ENCODE measurements around the gene DKK1.
"Not testable (repeated sequence)": the region's sequence is repeated elsewhere in the genome, so short reads cannot be mapped to it uniquely, and the experiment has no call there.

Gene DKK1

DNA sequence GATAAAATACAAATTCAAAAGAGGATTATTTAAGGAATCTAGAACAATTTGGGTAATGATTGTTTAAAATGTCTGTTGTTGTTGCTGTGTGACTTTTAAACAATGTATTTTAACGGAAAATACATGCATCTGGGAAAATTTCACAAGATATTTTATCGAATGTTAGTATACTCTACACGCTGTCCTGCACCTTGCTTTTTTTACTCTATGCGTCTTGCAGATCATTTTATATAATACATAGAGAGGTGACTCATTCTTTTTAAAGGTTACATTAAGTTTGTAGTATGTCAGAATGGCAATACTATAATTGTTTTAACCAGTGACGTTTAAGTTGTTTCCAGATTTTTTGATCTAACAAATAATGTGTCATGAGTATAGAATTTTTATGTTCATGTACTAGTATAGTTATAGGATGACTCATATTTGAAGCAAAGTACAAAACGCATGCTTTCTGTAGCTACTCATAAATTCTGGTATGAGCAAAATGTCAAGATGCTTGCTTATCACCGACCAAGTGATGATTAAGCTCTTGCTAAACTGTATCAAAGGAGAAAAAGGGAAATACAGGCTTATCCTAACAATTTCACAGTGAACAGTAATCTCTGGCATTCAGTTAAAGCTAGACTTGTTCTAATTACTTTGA, 4.9 kb downstream of the DKK1 start:
- no peak for DNase-seq

DNA sequence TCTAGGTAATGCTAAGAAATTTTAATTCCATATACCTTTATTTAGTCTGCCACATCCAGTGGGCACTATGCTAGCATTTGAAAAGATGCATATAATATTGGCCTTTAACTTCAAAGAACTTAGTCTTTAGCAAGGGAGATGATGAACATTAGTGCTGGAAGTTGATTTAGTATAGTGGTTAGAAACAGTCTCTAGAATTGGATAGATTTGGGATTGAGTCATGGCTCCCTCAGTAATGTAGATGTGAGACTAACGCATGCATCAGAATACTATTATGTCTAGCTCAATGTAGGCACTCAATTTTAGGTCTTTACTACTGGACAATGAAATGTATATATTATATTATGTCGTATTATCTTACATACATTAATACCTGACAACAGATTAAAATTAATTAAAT, 5.8 kb downstream of the DKK1 start:
- DNase-seq = no peak

DNA sequence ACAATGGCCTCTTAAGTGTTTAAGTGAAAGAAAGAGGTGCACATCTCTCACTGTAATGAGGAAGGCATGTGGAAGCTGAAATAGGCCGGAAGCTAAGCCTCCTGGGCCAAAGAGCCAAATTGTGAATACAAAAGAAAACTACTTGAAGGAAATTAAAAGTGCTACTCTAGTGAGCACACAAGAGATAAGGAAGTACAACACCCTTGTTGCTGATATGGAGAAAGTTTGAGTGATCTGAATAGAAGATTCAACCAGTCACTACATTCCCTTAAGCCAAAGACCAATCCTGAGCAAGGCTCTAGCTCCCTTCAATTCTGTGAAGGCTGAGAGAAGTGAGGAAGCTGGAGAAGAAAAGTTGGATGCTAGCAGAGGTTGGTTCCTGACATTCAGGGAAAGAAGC, 8.2 kb downstream of the DKK1 start:
- no peak for DNase-seq

DNA sequence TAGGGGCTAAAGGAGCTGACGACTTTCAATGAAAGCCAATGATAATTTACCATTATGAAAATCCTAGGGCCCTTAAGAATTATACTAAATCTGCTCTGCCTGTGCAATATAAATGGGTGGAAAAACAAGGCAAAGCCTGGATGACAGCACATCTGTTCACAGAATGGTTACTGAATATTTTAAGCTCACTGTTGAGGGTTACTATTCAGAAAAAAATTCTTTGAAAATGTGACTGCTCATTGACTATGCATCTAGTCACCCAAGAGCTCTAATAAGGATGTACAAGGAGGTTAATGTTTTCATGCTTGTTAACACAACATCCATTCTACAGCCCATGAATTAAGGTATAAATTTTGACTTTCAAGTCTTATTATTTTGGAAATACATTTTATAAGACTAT, 8.9 kb downstream of the DKK1 start:
- no peak for DNase-seq

DNA sequence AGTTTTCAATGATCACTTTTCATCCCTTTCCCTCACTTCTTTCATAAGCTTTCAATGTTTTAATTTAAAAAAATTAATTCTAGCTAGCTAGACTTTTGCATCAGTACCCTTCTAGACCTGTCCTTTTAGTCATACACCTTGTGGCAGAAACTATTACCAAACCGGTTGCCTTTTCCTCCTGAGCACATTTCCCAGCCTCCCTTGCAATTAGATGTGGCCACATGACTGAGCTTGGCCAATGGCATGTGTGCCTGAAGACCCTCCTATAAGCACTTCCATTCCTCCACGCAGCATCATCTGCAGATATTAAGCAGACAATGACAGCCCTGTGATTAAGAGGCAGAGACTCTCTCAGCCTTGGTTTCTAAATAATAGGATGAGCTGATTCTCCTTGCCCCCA, 12.3 kb downstream of the DKK1 start:
- DNase-seq = no peak

DNA sequence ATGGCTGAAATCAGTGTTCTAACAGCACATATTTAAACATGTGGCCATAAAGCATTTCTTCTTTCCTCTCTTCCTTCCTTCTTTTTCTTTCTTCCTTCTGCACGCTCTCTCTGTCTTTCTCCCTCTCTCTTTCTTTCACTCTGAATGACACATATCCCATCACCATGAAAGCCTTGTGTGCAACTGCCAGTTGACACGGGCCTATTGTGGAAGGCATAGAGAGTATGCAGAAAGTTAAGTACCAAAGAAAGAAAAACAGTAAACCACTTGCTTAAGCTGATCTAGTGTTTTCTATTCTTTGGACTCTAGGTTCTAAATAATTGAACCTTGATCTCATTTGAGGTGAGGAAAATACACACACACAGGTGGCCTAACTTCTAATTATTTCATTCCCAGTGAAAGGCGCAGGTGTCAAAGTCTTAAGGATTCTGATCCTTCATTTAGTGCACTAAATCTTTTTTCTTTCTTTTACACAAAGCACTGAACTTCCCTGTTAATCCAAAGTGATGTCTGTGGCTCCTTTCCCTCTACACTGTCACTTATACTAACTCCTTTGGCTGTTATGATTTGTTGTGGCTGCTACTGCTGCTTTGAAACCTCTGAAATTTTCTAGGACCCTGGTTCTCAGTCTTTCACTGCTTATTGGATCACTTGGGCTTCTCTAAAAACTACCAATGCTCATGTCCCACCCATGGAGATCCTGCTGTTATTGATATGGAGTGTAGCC, 17.7 kb downstream of the DKK1 start:
- no peak for DNase-seq

DNA sequence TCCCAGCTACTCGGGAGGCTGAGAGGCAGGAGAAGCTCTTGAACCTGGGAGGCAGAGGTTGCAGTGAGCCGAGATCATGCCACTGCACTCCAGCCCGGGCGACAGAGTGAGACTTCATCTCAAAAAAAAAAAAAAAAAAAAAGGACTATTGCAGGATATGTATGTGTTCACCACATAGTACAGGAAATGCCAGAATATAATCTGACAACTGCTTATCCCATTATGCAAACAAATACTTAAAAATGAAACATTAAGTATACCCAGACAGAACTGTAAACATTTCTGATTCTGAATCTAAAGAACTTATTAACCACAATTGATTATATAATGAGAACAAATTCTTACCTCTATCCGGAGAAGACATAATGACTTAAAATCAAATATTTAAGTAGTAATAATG, 18.7 kb downstream of the DKK1 start:
- no peak for DNase-seq

DNA sequence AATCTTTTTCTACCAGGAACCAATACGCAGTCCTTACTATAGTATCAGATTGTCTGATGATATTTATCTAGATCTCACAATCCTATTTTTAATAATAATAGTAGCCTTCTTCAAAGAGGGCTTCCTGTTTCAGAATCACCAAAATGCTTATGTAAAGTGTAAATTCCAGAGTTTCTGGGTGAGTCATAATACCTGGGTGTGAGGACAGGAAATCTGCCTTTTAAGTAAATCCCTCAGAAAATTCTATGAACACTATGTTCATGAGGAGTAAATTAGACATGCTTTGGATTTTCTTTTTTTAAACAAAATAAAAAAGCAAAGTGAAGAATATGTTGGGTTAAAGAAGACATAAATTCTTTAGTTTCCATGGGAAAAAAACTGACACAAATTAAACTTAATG, 20.5 kb downstream of the DKK1 start:
- no peak for DNase-seq

DNA sequence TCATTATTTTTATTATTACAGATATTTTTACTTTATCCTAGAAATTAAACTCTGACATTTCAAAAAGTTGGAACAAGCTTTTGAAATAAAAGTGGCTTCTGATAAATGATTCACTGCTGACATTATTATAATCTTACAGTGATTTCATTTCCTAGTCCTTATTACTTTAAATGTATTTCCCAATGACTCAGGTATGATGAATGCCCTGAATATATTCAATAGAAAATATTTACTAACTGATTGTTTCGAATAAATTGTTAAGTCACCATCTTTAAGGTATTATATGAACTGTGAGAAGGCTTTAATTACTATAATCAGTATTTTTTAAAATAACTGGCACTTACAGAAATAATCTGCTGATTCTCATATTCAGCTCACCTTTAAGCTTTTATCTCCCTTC, 21.6 kb downstream of the DKK1 start:
- no peak for DNase-seq

DNA sequence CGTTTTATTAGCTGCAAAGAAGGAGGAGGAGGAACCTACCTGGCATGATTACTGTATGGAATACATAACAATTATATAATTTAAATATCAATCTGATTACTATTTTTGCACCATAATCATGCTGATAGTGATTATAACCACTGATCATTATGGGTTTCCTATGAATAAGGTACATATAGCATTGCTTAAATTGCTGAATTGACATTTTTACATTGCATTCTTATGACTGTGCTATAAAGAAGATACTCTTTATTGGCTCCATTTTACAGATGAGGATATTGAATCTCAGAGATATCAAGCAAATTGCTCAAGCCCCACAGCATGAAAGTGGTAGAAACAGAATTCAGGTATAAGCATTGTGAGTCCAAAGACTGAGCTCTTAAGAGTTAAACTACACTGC, 23.1 kb downstream of the DKK1 start:
- DNase-seq = no peak

DNA sequence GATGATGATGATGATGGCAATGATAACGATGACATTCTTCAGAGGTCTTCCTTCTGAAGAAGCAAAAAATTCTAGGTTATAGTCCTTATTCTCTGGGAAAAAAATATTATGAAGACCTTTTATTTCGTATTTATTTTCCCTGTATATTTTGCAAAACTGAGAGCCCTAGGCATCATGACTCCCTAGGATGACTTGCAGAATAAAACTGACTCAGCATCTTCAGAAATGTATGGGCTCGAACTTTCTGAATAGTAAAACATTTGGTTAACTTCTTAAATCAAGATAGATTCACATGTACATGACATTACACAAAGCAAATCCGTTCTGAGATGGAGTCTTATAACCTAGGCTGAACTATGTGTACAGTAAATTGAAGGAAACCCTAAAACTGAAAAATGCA, 29.4 kb downstream of the DKK1 start:
- no peak for DNase-seq

DNA sequence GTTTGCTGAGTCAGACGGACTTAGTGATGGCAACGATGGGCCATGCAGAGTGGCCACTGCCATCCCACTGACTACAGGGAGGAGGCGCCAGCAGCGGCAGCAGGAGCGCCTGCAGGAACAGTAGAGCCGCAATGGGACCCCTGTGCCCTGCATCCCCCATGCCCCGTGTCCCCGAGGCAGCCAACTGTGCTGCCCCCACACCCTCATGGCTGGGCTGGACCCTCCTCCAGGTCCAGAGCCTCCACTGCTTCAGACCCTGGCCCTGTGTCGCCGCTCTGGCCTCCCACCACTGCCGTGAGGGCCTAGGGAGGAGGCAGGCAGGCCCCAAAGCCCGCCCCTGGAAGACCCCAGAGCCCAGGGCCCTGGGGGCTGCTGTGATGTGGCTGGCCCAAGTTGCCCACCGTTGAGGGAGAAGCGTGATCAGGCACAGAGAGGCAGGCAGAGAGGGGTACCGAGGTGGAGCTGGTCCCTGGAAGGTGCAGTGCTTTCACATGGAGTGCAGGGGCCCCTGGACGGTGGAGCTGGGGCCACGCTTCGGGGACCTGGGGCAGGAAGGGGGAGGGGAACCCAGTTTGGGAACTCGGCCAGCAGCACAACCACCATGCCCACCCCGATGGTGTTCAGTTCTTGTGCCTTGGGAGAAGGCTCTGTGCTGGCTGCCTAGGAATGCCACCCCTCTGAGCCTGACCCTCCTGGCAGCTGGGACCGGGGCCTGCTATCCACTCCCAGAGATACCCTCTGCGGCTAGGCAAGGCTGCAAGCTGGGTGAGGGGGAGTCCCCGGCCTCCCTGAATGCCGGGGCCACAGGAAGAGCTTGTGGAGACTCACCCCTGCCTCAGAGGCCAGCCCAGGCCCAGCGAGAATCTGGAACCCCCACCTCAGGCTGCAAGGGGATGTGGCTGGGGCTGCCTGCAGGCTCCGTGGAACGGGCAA, 32.6 kb downstream of the DKK1 start:
- DNase-seq = no peak

DNA sequence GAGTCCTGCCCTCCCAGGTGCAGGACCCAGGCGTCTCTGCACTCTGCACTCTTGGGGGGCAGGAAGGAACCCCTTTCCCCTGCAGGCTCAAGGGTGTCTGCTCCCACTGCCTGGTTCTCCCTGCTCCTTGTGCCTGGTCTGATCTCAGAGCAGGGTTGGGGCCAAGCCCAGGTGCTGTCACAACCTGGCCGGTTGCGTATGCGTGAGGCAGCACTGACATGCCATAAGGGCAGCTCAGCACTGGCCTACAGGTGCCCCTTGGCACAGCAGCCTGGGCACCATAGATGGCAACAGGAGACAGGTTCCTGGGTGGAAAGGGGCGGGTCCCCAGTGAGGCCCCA, 33.2 kb downstream of the DKK1 start:
- no peak for DNase-seq

DNA sequence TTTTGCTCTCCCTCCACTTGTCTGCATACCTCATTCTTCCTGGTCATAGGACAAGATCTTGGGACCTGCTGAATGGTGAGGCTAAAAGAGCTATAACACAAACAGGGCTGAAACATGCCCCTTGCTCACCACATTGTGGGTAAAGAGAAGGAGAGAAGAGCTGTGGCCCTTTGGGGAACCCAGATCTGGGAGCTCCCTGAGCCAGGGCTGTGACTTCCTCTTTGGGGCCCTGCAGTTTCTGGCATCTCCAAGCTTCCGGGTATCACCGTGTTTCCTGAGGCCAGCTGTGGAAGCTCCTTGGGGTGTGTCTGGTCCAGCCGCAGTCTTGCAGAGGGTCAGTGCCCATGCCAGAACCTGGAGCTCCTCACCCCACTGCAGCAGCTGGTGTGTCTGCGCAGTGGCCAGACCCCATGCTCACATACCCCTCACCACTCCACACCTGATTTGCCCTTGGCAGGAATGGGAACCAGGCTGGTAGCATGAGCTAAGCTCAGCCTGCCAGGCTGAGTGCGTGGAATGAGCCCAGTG, 34.0 kb downstream of the DKK1 start:
- no peak for DNase-seq

DNA sequence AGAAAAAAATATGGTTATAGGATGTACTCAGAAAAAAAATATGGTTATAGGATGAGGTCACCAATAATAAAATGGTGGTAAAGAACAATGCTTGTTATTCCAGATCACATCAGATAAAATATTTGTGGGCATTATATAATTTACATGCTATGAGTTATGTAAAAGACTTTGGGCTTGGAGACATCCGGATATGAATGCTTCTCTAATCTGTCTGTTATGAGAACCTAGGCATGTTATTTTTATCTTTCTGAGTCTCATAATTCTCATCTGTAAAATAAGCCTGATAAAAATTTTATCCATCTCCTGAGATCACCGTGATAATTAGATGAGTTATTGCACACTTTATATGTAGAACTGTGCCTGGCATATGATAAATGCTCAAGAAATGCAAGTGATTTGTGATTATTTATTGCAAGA, 37.8 kb downstream of the DKK1 start:
- no peak for DNase-seq

DNA sequence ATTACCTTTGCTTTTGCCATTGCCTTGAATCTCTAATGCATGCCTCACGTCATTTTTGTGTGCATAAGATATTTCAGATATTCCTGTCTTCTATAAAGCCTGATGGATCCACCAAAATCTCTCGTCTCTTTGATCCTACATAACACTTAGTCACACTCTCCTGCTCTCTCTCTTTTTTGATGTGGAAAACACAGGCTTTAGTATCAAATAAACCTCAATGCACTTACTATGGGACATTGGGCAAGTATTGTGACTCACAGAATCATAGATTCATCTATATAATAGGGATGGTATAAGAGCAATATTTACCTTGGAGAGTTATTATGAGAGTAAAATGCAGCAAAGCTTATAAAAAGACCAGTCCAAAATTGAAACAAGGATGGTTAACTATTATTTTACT, 39.1 kb downstream of the DKK1 start:
- no peak for DNase-seq

DNA sequence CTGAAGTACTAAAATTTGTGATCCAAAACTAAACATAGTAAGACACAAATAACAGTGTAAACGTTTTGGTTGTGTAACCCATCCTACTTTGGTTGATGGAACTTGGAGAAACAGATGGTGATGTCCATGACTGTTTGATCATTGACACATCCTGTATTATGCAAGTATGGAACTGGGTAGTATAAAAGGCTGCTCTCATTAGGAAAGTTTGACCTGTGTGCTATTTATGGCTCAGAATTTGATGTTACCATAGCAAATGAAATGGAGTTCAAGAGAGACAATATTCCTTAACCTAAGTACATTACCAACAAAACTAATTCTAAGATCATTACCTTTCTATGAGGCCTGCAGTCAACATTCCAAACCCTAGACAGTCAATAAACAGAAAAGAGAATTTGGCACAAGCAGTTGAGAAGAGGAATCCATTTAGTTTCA, 39.9 kb downstream of the DKK1 start:
- no peak for DNase-seq

DNA sequence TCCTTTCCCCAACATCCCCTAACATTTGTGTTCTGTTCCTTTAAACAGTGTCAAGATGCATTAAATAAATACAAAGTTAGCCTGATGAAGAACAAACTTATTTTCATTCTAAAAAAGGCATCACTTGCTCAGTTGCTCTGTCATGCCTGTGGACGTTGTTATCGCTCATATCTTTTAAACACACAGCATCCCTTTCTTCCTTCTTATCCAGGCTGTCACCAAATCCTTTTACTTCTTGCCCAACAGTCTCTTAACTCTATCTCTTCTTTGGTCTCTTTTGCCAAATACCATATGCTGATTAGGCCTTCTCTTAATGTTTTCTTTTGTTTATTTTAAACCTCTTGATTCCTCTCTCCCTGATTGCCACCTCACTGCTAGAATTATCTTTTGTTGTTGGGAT, 43.9 kb downstream of the DKK1 start:
- no peak for DNase-seq

DNA sequence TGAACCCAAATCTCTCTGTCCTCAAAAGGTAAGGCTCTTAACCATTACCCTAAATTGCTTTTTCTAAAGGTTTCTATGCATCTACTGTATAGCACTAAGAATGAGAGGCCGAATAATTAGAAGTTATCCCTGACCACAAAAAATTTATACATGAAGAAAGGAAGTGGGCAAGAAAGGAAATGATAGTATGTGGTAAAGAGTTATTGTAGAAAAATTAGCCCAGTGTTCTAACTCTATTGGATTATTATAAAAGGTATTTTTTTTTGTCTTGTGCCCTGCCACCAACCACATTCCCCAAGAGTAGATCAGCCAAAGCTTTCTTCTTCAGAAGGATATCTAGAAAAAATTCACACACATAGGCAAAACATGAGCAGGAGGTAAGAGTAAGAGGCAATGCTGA, 45.4 kb downstream of the DKK1 start:
- no peak for DNase-seq

DNA sequence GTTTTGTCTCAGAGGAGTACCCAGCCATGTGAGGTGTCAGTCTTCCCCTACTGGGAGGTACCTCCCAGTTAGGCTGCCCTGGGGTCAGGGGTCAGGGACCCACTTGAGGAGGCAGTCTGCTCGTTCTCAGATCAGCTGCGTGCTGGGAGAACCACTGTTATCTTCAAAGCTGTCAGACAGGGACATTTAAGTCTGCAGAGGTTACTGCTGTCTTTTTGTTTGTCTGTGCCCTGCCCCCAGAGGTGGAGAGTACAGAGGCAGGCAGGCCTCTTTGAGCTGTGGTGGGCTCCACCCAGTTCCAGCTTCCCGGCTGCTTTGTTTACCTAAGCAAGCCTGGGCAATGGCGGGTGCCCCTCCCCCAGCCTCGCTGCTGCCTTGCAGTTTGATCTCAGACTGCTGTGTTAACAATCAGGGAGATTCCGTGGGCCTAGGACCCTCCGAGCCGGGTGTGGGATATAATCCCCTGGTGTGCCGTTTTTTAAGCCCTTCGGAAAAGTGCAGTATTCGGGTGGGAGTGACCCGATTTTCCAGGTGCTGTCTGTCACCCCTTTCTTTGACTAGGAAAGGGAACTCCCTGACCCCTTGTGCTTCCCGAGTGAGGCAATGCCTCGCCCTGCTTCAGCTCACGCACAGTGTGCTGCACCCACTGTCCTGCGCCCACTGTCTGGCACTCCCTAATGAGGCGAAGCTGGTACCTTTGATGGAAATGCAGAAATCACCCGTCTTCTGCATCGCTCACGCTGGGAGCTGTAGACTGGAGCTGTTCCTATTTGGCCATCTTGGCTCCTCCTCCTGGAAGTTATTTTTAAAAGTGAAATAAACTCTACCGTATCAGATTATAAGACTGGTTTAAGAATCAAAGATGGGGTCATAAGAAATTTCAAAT, 51.7 kb downstream of the DKK1 start:
- DNase-seq = not testable (repeated sequence)
